ENCODE data around the gene NOSIP.

NOSIP gene

DNA sequence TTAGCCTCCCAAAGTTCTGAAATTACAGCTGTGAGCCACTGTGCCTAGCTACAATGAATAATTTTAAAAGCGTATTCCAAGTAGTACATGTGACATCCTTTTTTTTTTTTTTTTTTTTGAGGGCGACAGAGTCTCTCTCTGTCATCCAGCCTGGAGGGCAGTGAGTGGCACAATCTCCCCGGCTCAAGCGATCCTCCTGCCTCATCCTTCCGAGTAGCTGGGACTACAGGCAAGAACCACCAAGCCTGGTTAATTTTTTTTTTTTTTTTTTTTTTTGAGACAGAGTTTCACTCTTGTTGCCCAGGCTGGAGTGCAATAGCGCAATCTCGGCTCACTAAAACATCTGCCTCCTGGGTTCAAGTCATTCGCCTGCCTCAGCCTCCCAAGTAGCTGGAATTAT is 6.9 kb upstream of the NOSIP start:
- no peaks in the 10 kb centered on the region for H3K9me3 ChIP-seq
- no peaks in the 10 kb centered on the region for H3K27me3 ChIP-seq
- no peak overlapping the region for H3K27ac ChIP-seq
- peaks cover 14 to 17% of the 10 kb centered on the region in 2 experiments for H3K4me1 ChIP-seq (ENCODE audit: control insufficient read depth in 1 of 2, insufficient read depth in 1 of 2, low read depth in 1 of 2, low read length in 1 of 2)
- H3K4me3 ChIP-seq (ENCODE audit: low read depth in 1 of 2, low read length in 1 of 2), result no peak overlapping the region
- TF ChIP-seq, protein P1, sequence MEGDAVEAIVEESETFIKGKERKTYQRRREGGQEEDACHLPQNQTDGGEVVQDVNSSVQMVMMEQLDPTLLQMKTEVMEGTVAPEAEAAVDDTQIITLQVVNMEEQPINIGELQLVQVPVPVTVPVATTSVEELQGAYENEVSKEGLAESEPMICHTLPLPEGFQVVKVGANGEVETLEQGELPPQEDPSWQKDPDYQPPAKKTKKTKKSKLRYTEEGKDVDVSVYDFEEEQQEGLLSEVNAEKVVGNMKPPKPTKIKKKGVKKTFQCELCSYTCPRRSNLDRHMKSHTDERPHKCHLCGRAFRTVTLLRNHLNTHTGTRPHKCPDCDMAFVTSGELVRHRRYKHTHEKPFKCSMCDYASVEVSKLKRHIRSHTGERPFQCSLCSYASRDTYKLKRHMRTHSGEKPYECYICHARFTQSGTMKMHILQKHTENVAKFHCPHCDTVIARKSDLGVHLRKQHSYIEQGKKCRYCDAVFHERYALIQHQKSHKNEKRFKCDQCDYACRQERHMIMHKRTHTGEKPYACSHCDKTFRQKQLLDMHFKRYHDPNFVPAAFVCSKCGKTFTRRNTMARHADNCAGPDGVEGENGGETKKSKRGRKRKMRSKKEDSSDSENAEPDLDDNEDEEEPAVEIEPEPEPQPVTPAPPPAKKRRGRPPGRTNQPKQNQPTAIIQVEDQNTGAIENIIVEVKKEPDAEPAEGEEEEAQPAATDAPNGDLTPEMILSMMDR (IDR thresholded peaks at IDR 0.05), result no peak
- no peaks in the 10 kb centered on the region for H3K36me3 ChIP-seq

DNA sequence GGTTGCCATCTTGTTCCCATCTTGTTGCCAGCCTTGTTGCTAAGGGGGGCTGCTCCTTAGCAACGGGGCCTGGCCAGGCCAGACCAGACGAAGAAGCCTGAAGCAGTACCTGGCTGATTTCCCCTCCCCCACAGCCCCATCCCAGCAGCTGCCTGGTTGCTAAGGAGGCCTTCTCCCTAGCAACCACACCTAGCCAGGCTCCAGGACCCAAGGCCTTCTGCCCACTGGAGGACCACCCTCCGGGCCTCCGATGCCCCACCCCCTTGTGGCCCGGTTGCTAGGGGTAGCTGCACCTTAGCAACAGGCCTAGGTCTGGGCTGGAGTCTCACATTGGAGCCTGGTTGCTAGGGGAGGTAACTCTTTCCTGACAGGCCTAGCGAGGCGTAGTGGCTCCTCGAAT is 4.7 kb upstream of the NOSIP start:
- no peaks in the 10 kb centered on the region for H3K9me3 ChIP-seq
- no peak overlapping the region for H3K27ac ChIP-seq
- peaks cover 9 to 12% of the 10 kb centered on the region in 2 experiments for H3K4me1 ChIP-seq (ENCODE audit: control insufficient read depth in 1 of 2, insufficient read depth in 1 of 2, low read depth in 1 of 2, low read length in 1 of 2)
- no peaks in the 10 kb centered on the region for H3K27me3 ChIP-seq
- no peak overlapping the region for H3K4me3 ChIP-seq (ENCODE audit: low read depth in 1 of 2, low read length in 1 of 2)
- TF ChIP-seq, protein P1 (IDR thresholded peaks at IDR 0.05), result no peak
- H3K36me3 ChIP-seq, result no peaks in the 10 kb centered on the region

DNA sequence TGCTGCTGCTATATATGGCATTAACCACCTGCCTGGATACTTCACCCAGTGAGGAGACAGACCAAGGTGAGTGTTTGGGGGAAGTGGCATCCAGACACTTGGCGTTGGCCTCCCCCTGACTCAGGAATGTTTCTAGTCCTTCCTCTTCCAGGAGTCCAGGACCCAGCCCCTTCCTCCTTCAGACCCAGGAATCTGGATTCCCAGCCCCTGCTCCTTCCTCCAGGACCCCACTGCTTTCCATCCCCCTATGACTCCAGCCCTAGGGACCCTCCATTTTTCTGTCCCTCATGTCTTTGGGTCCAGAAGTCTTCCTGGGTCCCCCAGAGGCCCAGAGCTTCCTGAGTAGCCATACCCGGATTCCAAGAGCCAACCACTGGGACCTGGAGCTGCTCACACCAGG is 2.9 kb upstream of the NOSIP start:
- TF ChIP-seq, protein P1 (IDR thresholded peaks at IDR 0.05), result no peak

DNA sequence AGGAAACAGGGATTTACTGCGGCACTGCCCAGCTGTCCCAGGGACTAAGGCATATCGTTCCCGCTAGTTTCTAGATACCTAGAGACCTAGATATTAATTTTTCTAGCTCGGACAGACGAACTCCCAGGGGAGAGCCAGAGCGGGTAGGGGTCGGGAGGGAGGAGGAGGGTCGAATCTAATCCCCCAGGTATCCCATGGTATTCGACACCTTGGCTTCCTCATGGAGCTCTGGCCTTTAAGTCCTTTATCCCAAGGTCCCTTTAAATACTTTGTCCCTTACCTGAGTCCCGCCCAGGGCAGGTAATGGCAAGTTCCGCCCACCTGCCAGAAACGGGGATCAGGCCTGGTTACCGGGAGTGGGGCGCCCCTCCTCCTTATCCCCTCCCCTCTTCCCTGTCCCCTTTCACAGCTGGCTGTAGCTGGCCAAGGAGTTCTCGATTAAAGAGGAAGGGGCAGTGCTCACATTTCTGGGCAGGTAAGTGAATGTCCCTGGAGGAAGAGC is 702 bp upstream of the NOSIP start, which contains the start of gene PRRG2:
TSS of gene PRRG2 (plus strand) at position 310 of the 502 bp plus-strand sequence. CDS start 1,904 bp downstream, outside the sequence.
- Histone ChIP-seq H3K27ac (peak within 1 kb of the TSS; percentile 85), H3K27me3 (no peaks in the 10 kb centered on the region), H3K4me1 (ENCODE audit: control insufficient read depth in 1 of 2, insufficient read depth in 1 of 2, low read depth in 1 of 2, low read length in 1 of 2) (peaks cover 20 to 21% of the 10 kb centered on the region in 2 experiments), H3K36me3 (peaks cover 6% of the 10 kb centered on the region), H3K4me3 (ENCODE audit: low read depth in 1 of 2, low read length in 1 of 2) (peak within 1 kb of the TSS; percentile 83 to 89), H3K9me3 (no peaks in the 10 kb centered on the region)
- TF ChIP-seq, protein P1 (IDR thresholded peaks at IDR 0.05), result no peak

More for the DNA sequence above, 2.9 kb upstream of the NOSIP start:
- Histone ChIP-seq H3K36me3 (no peaks in the 10 kb centered on the region), H3K4me3 (ENCODE audit: low read depth in 1 of 2, low read length in 1 of 2) (no peak overlapping the region), H3K27me3 (no peaks in the 10 kb centered on the region), H3K27ac (no peak overlapping the region), H3K4me1 (ENCODE audit: control insufficient read depth in 1 of 2, insufficient read depth in 1 of 2, low read depth in 1 of 2, low read length in 1 of 2) (peaks cover 20 to 21% of the 10 kb centered on the region in 2 experiments), H3K9me3 (no peaks in the 10 kb centered on the region)

DNA sequence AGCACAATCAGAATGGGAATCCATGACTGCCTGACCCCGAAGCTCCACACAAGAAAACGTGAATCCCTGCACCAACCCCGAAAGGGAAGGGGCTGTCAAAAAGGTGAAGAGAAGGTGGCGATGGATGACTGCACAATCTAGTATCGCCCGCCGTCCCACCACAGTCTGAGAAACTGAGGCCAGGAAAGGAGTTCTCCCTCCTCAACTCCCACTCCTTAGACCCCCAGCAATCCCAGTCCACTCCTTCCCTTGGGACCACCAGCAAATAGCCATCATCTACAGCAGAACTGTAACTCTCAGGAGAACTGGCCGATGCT is 451 bp downstream of the NOSIP start:
- Histone ChIP-seq H3K36me3 (peaks cover 17% of the 10 kb centered on the region), H3K4me3 (ENCODE audit: low read depth in 1 of 2, low read length in 1 of 2) (peak overlapping the region; percentile 83 to 89), H3K4me1 (ENCODE audit: control insufficient read depth in 1 of 2, insufficient read depth in 1 of 2, low read depth in 1 of 2, low read length in 1 of 2) (peaks cover 20 to 21% of the 10 kb centered on the region in 2 experiments), H3K27me3 (no peaks in the 10 kb centered on the region), H3K27ac (peak overlapping the region; percentile 85), H3K9me3 (no peaks in the 10 kb centered on the region)
- TF ChIP-seq, protein P1 (IDR thresholded peaks at IDR 0.05), result no peak
